ENCODE data around the gene DCXR.

DNA sequence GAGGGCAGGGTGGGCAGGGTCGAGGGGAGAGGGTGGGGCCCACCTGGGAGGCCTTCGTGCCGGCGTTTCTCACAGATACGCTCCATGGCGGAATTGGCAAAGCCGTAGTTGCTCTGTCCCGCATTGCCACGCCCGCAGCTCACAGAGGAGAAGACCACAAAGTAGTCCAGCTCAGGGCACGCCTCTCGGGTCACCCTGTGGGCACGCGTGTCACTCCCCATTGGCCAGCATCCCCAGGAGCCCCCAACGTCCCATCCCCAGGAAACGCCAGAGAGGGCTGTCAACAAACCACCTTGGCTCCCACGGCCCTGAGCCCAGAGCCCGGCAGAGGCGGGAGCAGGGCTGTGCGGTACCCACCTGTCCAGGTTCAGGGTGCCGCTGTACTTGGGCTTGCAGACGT lies 44.5 kb upstream of the DCXR start:
- TF ChIP-seq, protein P1, sequence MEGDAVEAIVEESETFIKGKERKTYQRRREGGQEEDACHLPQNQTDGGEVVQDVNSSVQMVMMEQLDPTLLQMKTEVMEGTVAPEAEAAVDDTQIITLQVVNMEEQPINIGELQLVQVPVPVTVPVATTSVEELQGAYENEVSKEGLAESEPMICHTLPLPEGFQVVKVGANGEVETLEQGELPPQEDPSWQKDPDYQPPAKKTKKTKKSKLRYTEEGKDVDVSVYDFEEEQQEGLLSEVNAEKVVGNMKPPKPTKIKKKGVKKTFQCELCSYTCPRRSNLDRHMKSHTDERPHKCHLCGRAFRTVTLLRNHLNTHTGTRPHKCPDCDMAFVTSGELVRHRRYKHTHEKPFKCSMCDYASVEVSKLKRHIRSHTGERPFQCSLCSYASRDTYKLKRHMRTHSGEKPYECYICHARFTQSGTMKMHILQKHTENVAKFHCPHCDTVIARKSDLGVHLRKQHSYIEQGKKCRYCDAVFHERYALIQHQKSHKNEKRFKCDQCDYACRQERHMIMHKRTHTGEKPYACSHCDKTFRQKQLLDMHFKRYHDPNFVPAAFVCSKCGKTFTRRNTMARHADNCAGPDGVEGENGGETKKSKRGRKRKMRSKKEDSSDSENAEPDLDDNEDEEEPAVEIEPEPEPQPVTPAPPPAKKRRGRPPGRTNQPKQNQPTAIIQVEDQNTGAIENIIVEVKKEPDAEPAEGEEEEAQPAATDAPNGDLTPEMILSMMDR (conservative IDR thresholded peaks at IDR 0.05; ENCODE audit: low read depth in 2 of 2): no peak
- TF ChIP-seq, protein P2, sequence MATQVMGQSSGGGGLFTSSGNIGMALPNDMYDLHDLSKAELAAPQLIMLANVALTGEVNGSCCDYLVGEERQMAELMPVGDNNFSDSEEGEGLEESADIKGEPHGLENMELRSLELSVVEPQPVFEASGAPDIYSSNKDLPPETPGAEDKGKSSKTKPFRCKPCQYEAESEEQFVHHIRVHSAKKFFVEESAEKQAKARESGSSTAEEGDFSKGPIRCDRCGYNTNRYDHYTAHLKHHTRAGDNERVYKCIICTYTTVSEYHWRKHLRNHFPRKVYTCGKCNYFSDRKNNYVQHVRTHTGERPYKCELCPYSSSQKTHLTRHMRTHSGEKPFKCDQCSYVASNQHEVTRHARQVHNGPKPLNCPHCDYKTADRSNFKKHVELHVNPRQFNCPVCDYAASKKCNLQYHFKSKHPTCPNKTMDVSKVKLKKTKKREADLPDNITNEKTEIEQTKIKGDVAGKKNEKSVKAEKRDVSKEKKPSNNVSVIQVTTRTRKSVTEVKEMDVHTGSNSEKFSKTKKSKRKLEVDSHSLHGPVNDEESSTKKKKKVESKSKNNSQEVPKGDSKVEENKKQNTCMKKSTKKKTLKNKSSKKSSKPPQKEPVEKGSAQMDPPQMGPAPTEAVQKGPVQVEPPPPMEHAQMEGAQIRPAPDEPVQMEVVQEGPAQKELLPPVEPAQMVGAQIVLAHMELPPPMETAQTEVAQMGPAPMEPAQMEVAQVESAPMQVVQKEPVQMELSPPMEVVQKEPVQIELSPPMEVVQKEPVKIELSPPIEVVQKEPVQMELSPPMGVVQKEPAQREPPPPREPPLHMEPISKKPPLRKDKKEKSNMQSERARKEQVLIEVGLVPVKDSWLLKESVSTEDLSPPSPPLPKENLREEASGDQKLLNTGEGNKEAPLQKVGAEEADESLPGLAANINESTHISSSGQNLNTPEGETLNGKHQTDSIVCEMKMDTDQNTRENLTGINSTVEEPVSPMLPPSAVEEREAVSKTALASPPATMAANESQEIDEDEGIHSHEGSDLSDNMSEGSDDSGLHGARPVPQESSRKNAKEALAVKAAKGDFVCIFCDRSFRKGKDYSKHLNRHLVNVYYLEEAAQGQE (IDR thresholded peaks at IDR 0.05; ENCODE audit: unreplicated experiment): no peak

Data from GM23338 (cell line).